IMR-90 (cell line): ENCODE data around the gene PRUNE2.

Experiments
- BHLHE40 ChIP-seq: fragments of 150-350 bp; IDR thresholded peaks from 2 replicates; pipeline ENCODE4 v1.6.1; 2016; ENCODE audit warnings: mild to moderate bottlenecking, low read depth, low read length
- POLR2A ChIP-seq: IDR thresholded peaks from 2 replicates; pipeline ENCODE4 v1.6.1; 2012; ENCODE audit warnings: mild to moderate bottlenecking, low read depth, low read length
- USF2 ChIP-seq: fragments of 150-350 bp; IDR thresholded peaks from 2 replicates; pipeline ENCODE4 v1.6.1; 2017; ENCODE audit warnings: mild to moderate bottlenecking, antibody characterized with exemption, low read length, low read depth
- TF ChIP-seq, protein P1 (sequence below): conservative IDR thresholded peaks from 2 replicates; pipeline ENCODE4 v1.5.1; 2012; ENCODE audit warnings: mild to moderate bottlenecking, low read depth, low read length, improper control_type of control experiment

DNA sequence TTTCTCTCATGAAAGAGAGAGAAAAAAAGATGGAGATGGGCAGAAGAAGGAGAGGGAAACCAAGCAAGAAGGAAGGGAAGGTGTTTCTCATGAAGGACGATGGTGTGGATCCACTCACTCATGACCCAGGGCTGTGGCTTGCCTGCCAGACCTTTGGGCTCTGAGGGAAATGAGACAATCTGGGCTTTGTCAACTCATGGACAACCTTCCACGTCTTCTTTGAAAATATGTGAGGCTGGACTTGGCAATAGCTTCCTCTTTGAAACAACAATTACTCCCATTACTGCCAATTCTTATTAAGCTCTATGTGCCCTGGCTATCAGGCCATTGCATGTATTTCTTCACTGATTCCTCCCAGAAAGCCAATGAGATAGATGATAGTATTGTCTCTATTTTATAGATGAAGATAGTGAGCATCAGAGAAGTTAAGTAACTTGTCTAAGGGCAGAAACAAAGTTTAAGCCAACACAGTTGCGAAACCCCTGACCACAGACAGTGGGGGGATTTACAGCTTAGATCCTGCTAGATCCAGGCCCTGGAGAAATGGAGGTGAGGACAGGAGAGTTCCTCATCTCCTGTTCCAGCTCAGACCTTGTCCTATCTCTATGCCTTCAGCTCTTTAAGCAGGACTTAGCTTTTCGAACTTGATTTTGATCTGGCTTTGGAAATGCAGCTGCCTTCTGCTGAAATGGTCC is 314.5 kb downstream of the PRUNE2 start:
- TF ChIP-seq, protein P1, sequence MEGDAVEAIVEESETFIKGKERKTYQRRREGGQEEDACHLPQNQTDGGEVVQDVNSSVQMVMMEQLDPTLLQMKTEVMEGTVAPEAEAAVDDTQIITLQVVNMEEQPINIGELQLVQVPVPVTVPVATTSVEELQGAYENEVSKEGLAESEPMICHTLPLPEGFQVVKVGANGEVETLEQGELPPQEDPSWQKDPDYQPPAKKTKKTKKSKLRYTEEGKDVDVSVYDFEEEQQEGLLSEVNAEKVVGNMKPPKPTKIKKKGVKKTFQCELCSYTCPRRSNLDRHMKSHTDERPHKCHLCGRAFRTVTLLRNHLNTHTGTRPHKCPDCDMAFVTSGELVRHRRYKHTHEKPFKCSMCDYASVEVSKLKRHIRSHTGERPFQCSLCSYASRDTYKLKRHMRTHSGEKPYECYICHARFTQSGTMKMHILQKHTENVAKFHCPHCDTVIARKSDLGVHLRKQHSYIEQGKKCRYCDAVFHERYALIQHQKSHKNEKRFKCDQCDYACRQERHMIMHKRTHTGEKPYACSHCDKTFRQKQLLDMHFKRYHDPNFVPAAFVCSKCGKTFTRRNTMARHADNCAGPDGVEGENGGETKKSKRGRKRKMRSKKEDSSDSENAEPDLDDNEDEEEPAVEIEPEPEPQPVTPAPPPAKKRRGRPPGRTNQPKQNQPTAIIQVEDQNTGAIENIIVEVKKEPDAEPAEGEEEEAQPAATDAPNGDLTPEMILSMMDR: no peak
- TF ChIP-seq USF2 (no peak), BHLHE40 (no peak), POLR2A (no peak)
